ENCODE data around the gene CST9. TPM values are rescaled to one million over a fixed set of nuclear protein-coding genes. Genes with fewer than 3 reads are reported as not detected.
A peak's percentile ranks its signal among the peaks of the same experiment; 100 is the strongest.

Gene CST9
- total and polyA plus RNA-seq, 2 of the 13 experiments (the other 11 are each of a cell fraction or from before 2014, with no cell fraction given) = 0.07 TPM; not detected in 1

- no peak for TF ChIP-seq NR2F6 (IDR thresholded peaks at IDR 0.05)
- 0 out of 2 replicates have a peak, but pooled peaks have one; percentile 21 for TF ChIP-seq NR2F6 (CRISPR knock-in tag; IDR thresholded peaks at IDR 0.05)
- TF ChIP-seq SALL2 (CRISPR knock-in tag; IDR thresholded peaks at IDR 0.05) = no peak
- no peak for TF ChIP-seq KDM2A (CRISPR knock-in tag; IDR thresholded peaks at IDR 0.05; ENCODE audit: borderline replicate concordance, low read depth)
- peak; percentile 11; the same call in 1 of the 2 replicates for TF ChIP-seq ZBTB49 (CRISPR knock-in tag; IDR thresholded peaks at IDR 0.05; ENCODE audit: borderline replicate concordance)
- no peak for TF ChIP-seq ELF1 (CRISPR knock-in tag; IDR thresholded peaks at IDR 0.05)
- peak; percentile 55; the same call in 1 of the 2 replicates for TF ChIP-seq RBFOX2 (IDR thresholded peaks at IDR 0.05; ENCODE audit: low read depth, low read length)
- TF ChIP-seq MTERF4 (CRISPR knock-in tag; IDR thresholded peaks at IDR 0.05) = no peak
- TF ChIP-seq NR2F2 (IDR thresholded peaks at IDR 0.05; ENCODE audit: borderline replicate concordance, low read depth) = no peak
- no peak for TF ChIP-seq REXO4 (CRISPR knock-in tag; IDR thresholded peaks at IDR 0.05; ENCODE audit: borderline replicate concordance)
- TF ChIP-seq TOPORS (CRISPR knock-in tag; IDR thresholded peaks at IDR 0.05) = no peak
- TF ChIP-seq ZNF230 (CRISPR knock-in tag; IDR thresholded peaks at IDR 0.05) = no peak
- no peak for TF ChIP-seq ZMAT5 (CRISPR knock-in tag; IDR thresholded peaks at IDR 0.05; ENCODE audit: borderline replicate concordance, low read depth)
- TF ChIP-seq SRF (IDR thresholded peaks at IDR 0.05; ENCODE audit: low read depth, low read length) = no peak
- no peak for TF ChIP-seq ZBTB10 (CRISPR knock-in tag; IDR thresholded peaks at IDR 0.05; ENCODE audit: borderline replicate concordance)
- TF ChIP-seq CSRNP1 (CRISPR knock-in tag; IDR thresholded peaks at IDR 0.05) = no peak
- 0 out of 2 replicates have a peak, but pooled peaks have one; percentile 59 for TF ChIP-seq ZBTB33 (CRISPR knock-in tag; IDR thresholded peaks at IDR 0.05)
Observed at GRCh38 chr20:23634985-23635767, 29.5 kb upstream of the CST9 start (continued).

Data from HepG2 (cell line).